WTC11 (cell line): ENCODE measurements around the gene NKX3-2. TPM values are rescaled to one million over a fixed set of nuclear protein-coding genes. Genes with fewer than 3 reads are reported as not detected.
A peak's percentile ranks its signal among the peaks of the same experiment; 100 is the strongest.

Experiments used
- ATAC-seq: fragments of 200-7000 bp; cut with Tn5 transposase; 2 replicates; pipeline ENCODE4 v1.10.0; 2021; ENCODE audit warnings: mild to moderate bottlenecking, moderate library complexity
- CTCF ChIA-PET: fragments of 300-600 bp; sonication (Branson Sonifier 250); formaldehyde crosslinking; loops from one replicate; lab custom pipeline; 2021; ENCODE audit warnings: antibody characterized with exemption; lab: Charles Lee
- POLR2A ChIA-PET: fragments of 350-600 bp; sonication (Branson Sonifier 250); formaldehyde crosslinking; loops from one replicate; lab custom pipeline; 2021; ENCODE audit warnings: antibody characterized with exemption; lab: Charles Lee
- DNase-seq: peaks from one replicate; pipeline ENCODE4 v3.0.0; 2021; ENCODE audit warnings: low spot score
- H3K27ac Mint-ChIP-seq: 2 replicates; pipeline ENCODE4 v1.8.0; 2021; ENCODE audit warnings: mixed read lengths
- H3K27me3 Mint-ChIP-seq: 2 replicates; pipeline ENCODE4 v1.8.0; 2021; ENCODE audit warnings: low read depth, mild to moderate bottlenecking, moderate library complexity, mixed read lengths
- H3K36me3 Mint-ChIP-seq: 2 replicates; pipeline ENCODE4 v1.8.0; 2021; ENCODE audit warnings: mixed read lengths
- H3K4me1 Mint-ChIP-seq: 2 replicates; pipeline ENCODE4 v1.8.0; 2022; ENCODE audit warnings: mixed read lengths
- H3K4me3 Mint-ChIP-seq: 2 replicates; pipeline ENCODE4 v1.8.0; 2021; ENCODE audit warnings: mild to moderate bottlenecking, moderate library complexity, mixed read lengths
- H3K9me3 Mint-ChIP-seq: 2 replicates; pipeline ENCODE4 v1.8.0; 2021; ENCODE audit warnings: mixed read lengths
- ATF6 ChIP-seq: sonication (generic); formaldehyde crosslinking; IDR thresholded peaks from 2 replicates; pipeline ENCODE4 v1.8.1; 2023; ENCODE audit warnings: mild to moderate bottlenecking, missing genetic modification reagents
- ESRRA ChIP-seq: sonication (generic); formaldehyde crosslinking; IDR thresholded peaks from 2 replicates; pipeline ENCODE4 v1.8.1; 2022; ENCODE audit warnings: mild to moderate bottlenecking, missing genetic modification reagents, borderline replicate concordance
- IRF2 ChIP-seq: sonication (generic); formaldehyde crosslinking; IDR thresholded peaks from 2 replicates; pipeline ENCODE4 v1.8.0; 2022; ENCODE audit warnings: low read depth, missing genetic modification reagents, borderline replicate concordance
- KAT7 ChIP-seq: sonication (generic); formaldehyde crosslinking; IDR thresholded peaks from 2 replicates; pipeline ENCODE4 v1.8.1; 2023; ENCODE audit warnings: missing genetic modification reagents, mild to moderate bottlenecking, borderline replicate concordance
- MAX ChIP-seq: sonication (generic); formaldehyde crosslinking; IDR thresholded peaks from 2 replicates; pipeline ENCODE4 v1.8.0; 2022; ENCODE audit warnings: mild to moderate bottlenecking, missing genetic modification reagents
- MYBL2 ChIP-seq: sonication (generic); formaldehyde crosslinking; IDR thresholded peaks from 2 replicates; pipeline ENCODE4 v1.8.1; 2023; ENCODE audit warnings: mild to moderate bottlenecking, moderate library complexity, missing genetic modification reagents
- NFE2L1 ChIP-seq: sonication (generic); formaldehyde crosslinking; IDR thresholded peaks from 2 replicates; pipeline ENCODE4 v1.8.1; 2023; ENCODE audit warnings: missing genetic modification reagents
- NR1H2 ChIP-seq: sonication (generic); formaldehyde crosslinking; IDR thresholded peaks from 2 replicates; pipeline ENCODE4 v1.9.0; 2021; ENCODE audit warnings: mild to moderate bottlenecking, moderate library complexity, missing genetic modification reagents
- NR3C1 ChIP-seq: sonication (generic); formaldehyde crosslinking; conservative IDR thresholded peaks from 2 replicates; pipeline ENCODE4 v1.8.1; 2023; ENCODE audit warnings: low read depth, mild to moderate bottlenecking, missing genetic modification reagents
- OVOL2 ChIP-seq: fragments of 250-450 bp; sonication (Bioruptor Pico); IDR thresholded peaks from 2 replicates; pipeline ENCODE4 v1.9.0; 2021; ENCODE audit warnings: mild to moderate bottlenecking, borderline replicate concordance
- PRDM15 ChIP-seq: sonication (generic); formaldehyde crosslinking; IDR thresholded peaks from 2 replicates; pipeline ENCODE4 v1.8.0; 2022; ENCODE audit warnings: missing genetic modification reagents
- SMAD4 ChIP-seq: sonication (generic); formaldehyde crosslinking; IDR thresholded peaks from 2 replicates; pipeline ENCODE4 v1.8.0; 2022; ENCODE audit warnings: mild to moderate bottlenecking, missing genetic modification reagents
- TEAD1 ChIP-seq: sonication (generic); formaldehyde crosslinking; IDR thresholded peaks from 2 replicates; pipeline ENCODE4 v1.8.0; 2022; ENCODE audit warnings: mild to moderate bottlenecking, missing genetic modification reagents
- ZNF232 ChIP-seq: sonication (generic); formaldehyde crosslinking; IDR thresholded peaks from 2 replicates; pipeline ENCODE4 v1.8.0; 2022; ENCODE audit warnings: mild to moderate bottlenecking, missing genetic modification reagents
- ZNF423 ChIP-seq: fragments of 250-450 bp; sonication (Bioruptor Pico); IDR thresholded peaks from 2 replicates; pipeline ENCODE4 v2.1.2; 2022; ENCODE audit warnings: mild to moderate bottlenecking, moderate library complexity
- total RNA-seq: library from RNA; stranded (reverse); gene quantifications from 3 replicates; pipeline ENCODE4 v1.2.3, GENCODE V29; 2021
- TF ChIP-seq, protein P1 (sequence below): fragments of 250-450 bp; sonication (Bioruptor Pico); IDR thresholded peaks from 2 replicates; pipeline ENCODE4 v2.1.2; 2022; ENCODE audit warnings: mild to moderate bottlenecking, moderate library complexity
- TF ChIP-seq, protein P2 (sequence below): sonication (generic); formaldehyde crosslinking; IDR thresholded peaks from 2 replicates; pipeline ENCODE4 v1.8.1; 2023; ENCODE audit warnings: mild to moderate bottlenecking, missing genetic modification reagents, moderate library complexity
- TF ChIP-seq, protein P3 (sequence below): fragments of 250-450 bp; sonication (Bioruptor Pico); IDR thresholded peaks from 2 replicates; pipeline ENCODE4 v1.9.0; 2021; ENCODE audit warnings: mild to moderate bottlenecking

Gene NKX3-2
- total RNA-seq, 1 experiment from 2014 or later: 0.07 TPM

DNA sequence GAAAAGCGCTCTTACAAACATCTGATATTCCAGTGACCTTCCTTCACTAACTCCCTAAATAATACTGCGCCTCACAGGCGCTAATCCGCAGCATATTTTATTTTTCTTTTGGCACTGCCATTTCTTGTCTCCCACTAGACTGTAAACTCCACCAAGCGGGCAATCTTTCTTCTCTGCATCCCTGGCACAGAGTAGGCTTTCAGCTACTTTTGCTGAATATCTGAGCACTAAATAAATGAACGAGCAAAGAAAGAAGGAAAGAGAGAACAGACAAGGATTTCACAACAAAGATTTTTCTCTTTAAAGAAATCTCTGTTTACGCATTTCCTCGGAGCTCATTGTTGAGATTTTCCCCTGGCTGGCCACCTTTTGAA, 12.7 kb downstream of the NKX3-2 start (continued):
- TF ChIP-seq ATF6 (CRISPR knock-in tag) (no peak), MYBL2 (CRISPR knock-in tag) (no peak), MAX (CRISPR knock-in tag) (no peak), ZNF423 (CRISPR knock-in tag) (no peak), SMAD4 (CRISPR knock-in tag) (no peak), NR3C1 (no peak), OVOL2 (CRISPR knock-in tag) (no peak)
- TF ChIP-seq, protein P1, sequence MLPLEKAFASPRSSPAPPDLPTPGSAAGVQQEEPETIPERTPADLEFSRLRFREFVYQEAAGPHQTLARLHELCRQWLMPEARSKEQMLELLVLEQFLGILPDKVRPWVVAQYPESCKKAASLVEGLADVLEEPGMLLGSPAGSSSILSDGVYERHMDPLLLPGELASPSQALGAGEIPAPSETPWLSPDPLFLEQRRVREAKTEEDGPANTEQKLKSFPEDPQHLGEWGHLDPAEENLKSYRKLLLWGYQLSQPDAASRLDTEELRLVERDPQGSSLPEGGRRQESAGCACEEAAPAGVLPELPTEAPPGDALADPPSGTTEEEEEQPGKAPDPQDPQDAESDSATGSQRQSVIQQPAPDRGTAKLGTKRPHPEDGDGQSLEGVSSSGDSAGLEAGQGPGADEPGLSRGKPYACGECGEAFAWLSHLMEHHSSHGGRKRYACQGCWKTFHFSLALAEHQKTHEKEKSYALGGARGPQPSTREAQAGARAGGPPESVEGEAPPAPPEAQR (CRISPR knock-in tag): no peak

- TF ChIP-seq TEAD1 (CRISPR knock-in tag) (peak; percentile 50; the same call in 1 of the 2 replicates), PRDM15 (CRISPR knock-in tag) (peak; percentile 28; the same call in 1 of the 2 replicates), KAT7 (CRISPR knock-in tag) (no peak)
- ChIA-PET POLR2A (interaction anchor here (0.9 to 1.0 kb wide), 2 partner anchors 9 to 13 kb away, joined by 3 read pairs; no protein-coding TSS in a partner anchor), CTCF (interaction anchor here (0.7 to 5.8 kb wide), 8 partner anchors 9 to 123 kb away, joined by 3 to 55 read pairs (median 3); partner anchors contain the start of gene NKX3-2)
- H3K4me3 Mint-ChIP-seq: peak overlapping the region; percentile 62
- peak overlapping the region; percentile 38; the same call in 1 of the 2 replicates for H3K27ac Mint-ChIP-seq
- H3K27me3 Mint-ChIP-seq: peaks cover 100% of the 10 kb centered on the region
- ATAC-seq: peak; percentile 71
- peak; percentile 73 for DNase-seq
- peaks cover 82% of the 10 kb centered on the region for H3K4me1 Mint-ChIP-seq
- H3K9me3 Mint-ChIP-seq: no peaks in the 10 kb centered on the region
- no peaks in the 10 kb centered on the region for H3K36me3 Mint-ChIP-seq
Observed at GRCh38 chr4:13530823-13531624, 13.3 kb downstream of the NKX3-2 start.

DNA sequence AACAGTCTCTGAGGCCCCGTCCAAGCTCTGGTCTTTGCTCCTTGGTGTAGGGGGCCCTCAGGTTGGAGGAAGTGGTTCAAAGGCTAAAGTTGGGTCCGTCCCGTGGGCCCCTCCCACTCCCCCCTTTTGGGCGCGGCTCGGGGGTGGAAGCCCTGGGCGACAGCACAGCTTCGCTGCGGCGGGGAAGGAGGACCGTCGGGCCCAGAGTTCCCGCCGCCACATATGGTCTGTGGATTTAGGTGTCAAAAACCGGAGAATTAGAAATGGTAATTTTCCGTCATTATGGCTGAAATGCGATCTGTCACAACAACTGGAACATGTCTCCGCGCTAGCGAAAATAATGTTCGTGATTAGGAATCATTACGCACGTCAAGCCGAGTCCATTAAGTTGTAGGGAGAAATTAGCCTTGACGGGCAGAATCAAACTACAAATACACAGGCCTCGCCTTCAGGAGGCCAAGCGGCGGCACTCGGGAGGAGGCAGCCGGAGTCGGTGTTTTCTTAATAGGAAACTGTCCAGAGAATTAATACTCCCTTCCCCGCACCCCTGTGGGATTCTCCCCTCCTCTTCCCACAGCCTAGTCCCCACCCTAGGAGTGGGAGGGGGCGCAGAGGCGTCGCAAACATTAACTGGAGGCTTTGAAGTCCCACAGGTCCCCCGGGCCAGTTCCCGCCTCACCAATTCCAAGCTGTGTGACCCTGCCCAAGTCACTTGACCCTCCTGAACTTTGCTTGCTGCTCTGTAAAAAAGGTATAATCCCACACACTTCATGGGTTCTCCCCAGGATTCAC, 15.0 kb downstream of the NKX3-2 start:
- peaks cover 100% of the 10 kb centered on the region for H3K27me3 Mint-ChIP-seq
- peak overlapping the region; percentile 50 for H3K4me3 Mint-ChIP-seq
- DNase-seq: no peak
- ChIA-PET CTCF (interaction anchor here (3.0 to 5.8 kb wide), 2 partner anchors 12 to 98 kb away, joined by 11 to 55 read pairs; no protein-coding TSS in a partner anchor), POLR2A (interaction anchor here (0.7 kb wide), 1 partner anchor 652 kb away, joined by 3 read pairs; no protein-coding TSS in a partner anchor)
- H3K4me1 Mint-ChIP-seq: peaks cover 75% of the 10 kb centered on the region
- no peak overlapping the region for H3K27ac Mint-ChIP-seq
- no peak for ATAC-seq
- H3K36me3 Mint-ChIP-seq: peaks cover 6% of the 10 kb centered on the region
- H3K9me3 Mint-ChIP-seq: peaks cover 5% of the 10 kb centered on the region
- no peak for TF ChIP-seq ESRRA (CRISPR knock-in tag)
- no peak for TF ChIP-seq ZNF232
- TF ChIP-seq, protein P1 (CRISPR knock-in tag): no peak
- TF ChIP-seq NFE2L1: no peak
- TF ChIP-seq IRF2 (CRISPR knock-in tag): no peak
- TF ChIP-seq, protein P2, sequence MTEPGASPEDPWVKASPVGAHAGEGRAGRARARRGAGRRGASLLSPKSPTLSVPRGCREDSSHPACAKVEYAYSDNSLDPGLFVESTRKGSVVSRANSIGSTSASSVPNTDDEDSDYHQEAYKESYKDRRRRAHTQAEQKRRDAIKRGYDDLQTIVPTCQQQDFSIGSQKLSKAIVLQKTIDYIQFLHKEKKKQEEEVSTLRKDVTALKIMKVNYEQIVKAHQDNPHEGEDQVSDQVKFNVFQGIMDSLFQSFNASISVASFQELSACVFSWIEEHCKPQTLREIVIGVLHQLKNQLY (CRISPR knock-in tag): no peak
- TF ChIP-seq NR1H2: no peak
- TF ChIP-seq, protein P3, sequence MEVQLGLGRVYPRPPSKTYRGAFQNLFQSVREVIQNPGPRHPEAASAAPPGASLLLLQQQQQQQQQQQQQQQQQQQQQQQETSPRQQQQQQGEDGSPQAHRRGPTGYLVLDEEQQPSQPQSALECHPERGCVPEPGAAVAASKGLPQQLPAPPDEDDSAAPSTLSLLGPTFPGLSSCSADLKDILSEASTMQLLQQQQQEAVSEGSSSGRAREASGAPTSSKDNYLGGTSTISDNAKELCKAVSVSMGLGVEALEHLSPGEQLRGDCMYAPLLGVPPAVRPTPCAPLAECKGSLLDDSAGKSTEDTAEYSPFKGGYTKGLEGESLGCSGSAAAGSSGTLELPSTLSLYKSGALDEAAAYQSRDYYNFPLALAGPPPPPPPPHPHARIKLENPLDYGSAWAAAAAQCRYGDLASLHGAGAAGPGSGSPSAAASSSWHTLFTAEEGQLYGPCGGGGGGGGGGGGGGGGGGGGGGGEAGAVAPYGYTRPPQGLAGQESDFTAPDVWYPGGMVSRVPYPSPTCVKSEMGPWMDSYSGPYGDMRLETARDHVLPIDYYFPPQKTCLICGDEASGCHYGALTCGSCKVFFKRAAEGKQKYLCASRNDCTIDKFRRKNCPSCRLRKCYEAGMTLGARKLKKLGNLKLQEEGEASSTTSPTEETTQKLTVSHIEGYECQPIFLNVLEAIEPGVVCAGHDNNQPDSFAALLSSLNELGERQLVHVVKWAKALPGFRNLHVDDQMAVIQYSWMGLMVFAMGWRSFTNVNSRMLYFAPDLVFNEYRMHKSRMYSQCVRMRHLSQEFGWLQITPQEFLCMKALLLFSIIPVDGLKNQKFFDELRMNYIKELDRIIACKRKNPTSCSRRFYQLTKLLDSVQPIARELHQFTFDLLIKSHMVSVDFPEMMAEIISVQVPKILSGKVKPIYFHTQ (CRISPR knock-in tag): no peak
